SK-N-SH (cell line): ENCODE measurements around the gene RPL3. TPM values are rescaled to one million over a fixed set of nuclear protein-coding genes. Genes with fewer than 3 reads are reported as not detected.

Experiments used
- CTCF ChIA-PET: fragments of 300-600, 350-600 bp; formaldehyde crosslinking; extraction: SDS; loops from one replicate; lab custom pipeline; 2021; lab: Yijun Ruan, JAX
- POLR2A ChIA-PET: fragments of 350-600 bp; sonication (Branson Sonifier 250); formaldehyde crosslinking; extraction: SDS; loops from one replicate; lab custom pipeline; 2020; ENCODE audit warnings: antibody characterized with exemption, inconsistent platforms; lab: Yijun Ruan, JAX
- DNase-seq: peaks from one replicate; pipeline ENCODE4 v3.0.0; 2012
- H2AFZ ChIP-seq: fragments of 200-600 bp; sonication (generic); 2 replicates; pipeline ENCODE4 v1.8.1; 2016; ENCODE audit warnings: antibody characterized with exemption, mild to moderate bottlenecking, low read depth
- H3F3A ChIP-seq: fragments of 200-600 bp; sonication (generic); replicated peaks from 2 replicates; pipeline ENCODE3; 2016; ENCODE audit warnings: antibody characterized with exemption, mild to moderate bottlenecking; ENCODE audit not compliant: insufficient read depth
- H3K27ac ChIP-seq, 2 experiments: fragments of 200-500 bp in 1 of 2; fragments of 200-600 bp in 1 of 2; sonication (Bioruptor generic) in 1 of 2; sonication (generic), shearing (Covaris generic) in 1 of 2; 2 replicates each; pipeline versions ENCODE4 v1.5.1 to v1.6.1; 2014 to 2016; ENCODE audit warnings: low read depth in 2 of 2, inconsistent platforms in 1 of 2, low read length in 1 of 2, mild to moderate bottlenecking in 1 of 2, mixed read lengths in 1 of 2
- H3K27me3 ChIP-seq: fragments of 200-600 bp; sonication (generic), shearing (Covaris generic); 2 replicates; pipeline ENCODE4 v1.6.1; 2016; ENCODE audit warnings: mixed run types; ENCODE audit not compliant: insufficient read depth
- H3K36me3 ChIP-seq, 2 experiments: fragments of 200-500 bp in 1 of 2; fragments of 200-600 bp in 1 of 2; sonication (Bioruptor generic) in 1 of 2; sonication (generic) in 1 of 2; replicated peaks in 1 of 2; 2 replicates each; pipeline versions ENCODE3 to v1.5.1; 2014 to 2016; ENCODE audit warnings: low read length in 1 of 2, mild to moderate bottlenecking in 1 of 2; ENCODE audit not compliant: insufficient read depth in 2 of 2, control insufficient read depth in 1 of 2
- H3K4me1 ChIP-seq, 2 experiments: fragments of 200-500 bp in 1 of 2; fragments of 200-600 bp in 1 of 2; sonication (Bioruptor generic) in 1 of 2; sonication (generic), shearing (Covaris generic) in 1 of 2; 2 replicates each; pipeline versions ENCODE4 v1.5.1 to v1.6.1; 2014 to 2016; ENCODE audit warnings: low read depth in 1 of 2, low read length in 1 of 2, mixed run types in 1 of 2; ENCODE audit not compliant: insufficient read depth in 2 of 2, control insufficient read depth in 1 of 2
- H3K4me2 ChIP-seq: fragments of 200-600 bp; sonication (generic), shearing (Covaris generic); 2 replicates; pipeline ENCODE4 v1.6.1; 2017; ENCODE audit warnings: mixed run types
- H3K4me3 ChIP-seq, 2 experiments: fragments of 200-500 bp in 1 of 2; fragments of 200-600 bp in 1 of 2; sonication (Bioruptor generic) in 1 of 2; sonication (generic), shearing (Covaris generic) in 1 of 2; 2 replicates each; pipeline versions ENCODE4 v1.5.1 to v1.8.1; 2014 to 2016; ENCODE audit warnings: low read depth in 2 of 2, inconsistent platforms in 1 of 2, low read length in 1 of 2, mild to moderate bottlenecking in 1 of 2, mixed read lengths in 1 of 2, moderate library complexity in 1 of 2
- H3K79me2 ChIP-seq: fragments of 200-600 bp; sonication (generic); 2 replicates; pipeline ENCODE4 v1.8.1; 2017; ENCODE audit warnings: mild to moderate bottlenecking; ENCODE audit not compliant: insufficient read depth
- H3K9ac ChIP-seq: fragments of 200-600 bp; sonication (generic); 2 replicates; pipeline ENCODE4 v1.6.1; 2017; ENCODE audit warnings: mixed run types
- H3K9me2 ChIP-seq: fragments of 200-600 bp; sonication (generic); 2 replicates; pipeline ENCODE4 v1.6.1; 2017; ENCODE audit warnings: mixed run types
- H3K9me3 ChIP-seq: fragments of 200-600 bp; sonication (generic); 2 replicates; pipeline ENCODE4 v1.6.1; 2017; ENCODE audit warnings: mixed run types, mild to moderate bottlenecking, moderate library complexity
- H4K20me1 ChIP-seq: fragments of 200-600 bp; sonication (generic); 2 replicates; pipeline ENCODE4 v1.6.1; 2017; ENCODE audit warnings: mild to moderate bottlenecking, mixed run types; ENCODE audit not compliant: insufficient read depth
- CHD2 ChIP-seq: fragments of 150-350 bp; IDR thresholded peaks from 2 replicates; pipeline ENCODE4 v1.6.1; 2018; ENCODE audit warnings: low read length; ENCODE audit not compliant: partially characterized antibody
- CTCF ChIP-seq: fragments of 200-600 bp; sonication (generic); IDR thresholded peaks from 2 replicates; pipeline ENCODE4 v1.6.1; 2017; ENCODE audit warnings: antibody characterized with exemption, mild to moderate bottlenecking, moderate library complexity
- EP300 ChIP-seq, 2 experiments: IDR thresholded peaks; 2 replicates each; pipeline versions ENCODE4 v1.4.0 to v1.6.1; 2012; ENCODE audit warnings: borderline replicate concordance in 1 of 2, low read depth in 1 of 2, low read length in 1 of 2
- EZH2phosphoT487 ChIP-seq: fragments of 200-600 bp; sonication (generic); IDR thresholded peaks from 2 replicates; pipeline ENCODE4 v1.6.1; 2017; ENCODE audit warnings: low read depth, mixed run types, mild to moderate bottlenecking, antibody characterized with exemption, moderate library complexity, borderline replicate concordance
- FOXM1 ChIP-seq: IDR thresholded peaks from 2 replicates; pipeline ENCODE4 v1.4.0; 2012; ENCODE audit warnings: low read depth, mild to moderate bottlenecking
- GATA2 ChIP-seq: sonication (generic); formaldehyde crosslinking; IDR thresholded peaks from 2 replicates; pipeline ENCODE4 v1.5.0; 2020; ENCODE audit warnings: mild to moderate bottlenecking, missing genetic modification reagents
- JUND ChIP-seq: IDR thresholded peaks from 2 replicates; pipeline ENCODE4 v1.4.0; 2012
- NFIC ChIP-seq: IDR thresholded peaks from 2 replicates; pipeline ENCODE4 v1.4.0; 2012; ENCODE audit warnings: borderline replicate concordance
- NRF1 ChIP-seq: IDR thresholded peaks from 2 replicates; pipeline ENCODE4 v1.6.1; 2012; ENCODE audit warnings: low read depth, mild to moderate bottlenecking, low read length
- PBX3 ChIP-seq: IDR thresholded peaks from 2 replicates; pipeline ENCODE4; 2012
- RFX5 ChIP-seq: IDR thresholded peaks from 2 replicates; pipeline ENCODE4 v1.6.1; 2012; ENCODE audit warnings: mild to moderate bottlenecking, improper control_type of control experiment, low read length
- SIN3A ChIP-seq: IDR thresholded peaks from 2 replicates; pipeline ENCODE4 v1.6.1; 2012; ENCODE audit warnings: low read depth, mild to moderate bottlenecking, low read length, moderate library complexity, borderline replicate concordance
- TCF12 ChIP-seq: IDR thresholded peaks from 2 replicates; pipeline ENCODE4 v1.4.0; 2012
- USF2 ChIP-seq: fragments of 150-350 bp; IDR thresholded peaks from 2 replicates; pipeline ENCODE4 v1.6.1; 2017; ENCODE audit warnings: antibody characterized with exemption, low read length, low read depth, borderline replicate concordance
- YY1 ChIP-seq: IDR thresholded peaks from 2 replicates; pipeline ENCODE4 v1.4.0; 2012; ENCODE audit warnings: low read depth, mild to moderate bottlenecking
- WGBS: methylation state at CpG from one replicate; pipeline ENCODE4 v1.1.6; 2017; ENCODE audit warnings: low lambda C conversion rate; 5-methylcytosine and 5-hydroxymethylcytosine counted together
- polyA plus RNA-seq, 3 experiments: library from polyadenylated mRNA; depleted of rRNA; stranded (reverse); fragments of >200 nt; gene quantifications; 2 replicates each; pipeline ENCODE4 v1.2.3, GENCODE V29; 2012

RPL3 gene
- polyA plus RNA-seq, 1 of the 3 experiments (the other 2 are of a cell fraction), result 4,976 TPM

- no peak for TF ChIP-seq NRF1
- no peak for TF ChIP-seq TCF12
- no peak for TF ChIP-seq USF2
- TF ChIP-seq PBX3, result no peak
- TF ChIP-seq YY1, result no peak
Measured at GRCh38 chr22:39362932-39363331, 43.5 kb upstream of the RPL3 start (continued).

GRCh38 chr22:39362271-39362670 is 42.8 kb upstream of the RPL3 start:
- no peaks in the 10 kb centered on the region for H4K20me1 ChIP-seq
- H3K9ac ChIP-seq, result no peak overlapping the region
- H3F3A ChIP-seq, result no peaks in the 10 kb centered on the region
- H3K27me3 ChIP-seq, result no peaks in the 10 kb centered on the region
- no peaks in the 10 kb centered on the region for H3K79me2 ChIP-seq
- TF ChIP-seq EP300 (IDR thresholded peaks at IDR 0.05; ENCODE audit: borderline replicate concordance in 1 of 2, low read depth in 1 of 2, low read length in 1 of 2) (no peak), GATA2 (CRISPR knock-in tag) (no peak), NFIC (no peak), RFX5 (no peak), SIN3A (no peak), TCF12 (no peak), EZH2phosphoT487 (no peak), CHD2 (no peak), USF2 (no peak), PBX3 (no peak), FOXM1 (no peak), JUND (no peak), YY1 (no peak), CTCF (no peak)
- no peak overlapping the region for H3K4me3 ChIP-seq
- H3K9me3 ChIP-seq, result no peaks in the 10 kb centered on the region
- ChIA-PET POLR2A (no interaction called here), CTCF (no interaction called here)
- no peak overlapping the region for H2AFZ ChIP-seq
- H3K36me3 ChIP-seq, result no peaks in the 10 kb centered on the region
- DNase-seq, result no peak
- 100% methylated on average over 2 of the region's 11 CpGs for WGBS
- no peaks in the 10 kb centered on the region for H3K9me2 ChIP-seq
- H3K4me2 ChIP-seq, result no peak overlapping the region
- H3K27ac ChIP-seq, result no peak overlapping the region
- H3K4me1 ChIP-seq, result peaks cover 0 to 21% of the 10 kb centered on the region in 2 experiments; a peak in 1 of 4 replicates
